Endothelial cell of umbilical vein (primary cell): ENCODE results near the gene DNAJB5. TPM values are rescaled to one million over a fixed set of nuclear protein-coding genes. Genes with fewer than 3 reads are reported as not detected.

Experiments
- BruUV-seq: library from RNA; stranded (reverse); fragments of 400-500 nt; replicated peaks from 2 replicates; lab custom pipeline; 2021; lab: Mats Ljungman, UMichigan
- CTCF ChIA-PET: fragments of 300-600, 350-600 bp; sonication (Branson Sonifier 250); formaldehyde crosslinking; loops from one replicate; lab custom pipeline; 2021; ENCODE audit warnings: antibody characterized with exemption, inconsistent platforms; lab: Charles Lee
- POLR2A ChIA-PET: fragments of 300-600, 350-600 bp; sonication (Branson Sonifier 250); formaldehyde crosslinking; loops from one replicate; lab custom pipeline; 2021; ENCODE audit warnings: antibody characterized with exemption, inconsistent platforms; lab: Charles Lee
- DNase-seq: peaks from one replicate; pipeline ENCODE4 v3.0.0-alpha.2; 2011; ENCODE audit warnings: low read depth, low spot score
- FAIRE-seq: peaks from 2 replicates; lab custom pipeline; 2011; peaks lifted over from hg19 to GRCh38; lab: Jason Lieb, UNC
- H2AFZ ChIP-seq: 2 replicates; pipeline ENCODE4 v1.6.0; 2012; ENCODE audit warnings: low read depth, low read length, control low read depth, inconsistent platforms
- H3K27ac ChIP-seq: 2 replicates; pipeline ENCODE4 v1.5.1; 2011; ENCODE audit warnings: low read depth, mild to moderate bottlenecking, control low read depth, low read length, moderate library complexity; ENCODE audit not compliant: insufficient read depth
- H3K27me3 ChIP-seq, 2 experiments: 2 replicates each; pipeline versions ENCODE4 v1.6.0 to v1.6.1; 2011; ENCODE audit warnings: low read length in 2 of 2, mixed read lengths in 1 of 2; ENCODE audit not compliant: control insufficient read depth in 2 of 2, insufficient read depth in 2 of 2
- H3K36me3 ChIP-seq, 2 experiments: 2 replicates in 1 of 2; 3 replicates in 1 of 2; pipeline ENCODE4 v1.5.1; 2011; ENCODE audit warnings: low read length in 2 of 2, mild to moderate bottlenecking in 1 of 2, moderate library complexity in 1 of 2; ENCODE audit not compliant: control insufficient read depth in 2 of 2, insufficient read depth in 2 of 2; ENCODE audit errors: extremely low read depth in 1 of 2
- H3K4me1 ChIP-seq: 3 replicates; pipeline ENCODE4 v1.5.1; 2011; ENCODE audit warnings: mild to moderate bottlenecking, low read length; ENCODE audit not compliant: control insufficient read depth, insufficient read depth; ENCODE audit errors: extremely low read depth
- H3K4me2 ChIP-seq: 2 replicates; pipeline ENCODE4 v1.6.1; 2011; ENCODE audit warnings: low read length, control low read depth, mixed read lengths; ENCODE audit not compliant: insufficient read depth
- H3K4me3 ChIP-seq, 3 experiments: fragments of 200-600 bp in 1 of 3; sonication (generic), shearing (Covaris generic) in 1 of 3; replicated peaks in 1 of 3; 2 replicates each; pipeline ENCODE4 v1.5.1; 2011 to 2016; ENCODE audit warnings: control low read depth in 3 of 3, low read length in 3 of 3, mild to moderate bottlenecking in 2 of 3, inconsistent platforms in 1 of 3, low read depth in 1 of 3, moderate library complexity in 1 of 3; ENCODE audit not compliant: insufficient read depth in 1 of 3
- H3K79me2 ChIP-seq: 2 replicates; pipeline ENCODE4 v1.6.0; 2012; ENCODE audit warnings: low read length, inconsistent platforms; ENCODE audit not compliant: control insufficient read depth, insufficient read depth
- H3K9ac ChIP-seq: replicated peaks from 2 replicates; pipeline ENCODE3; 2011; ENCODE audit warnings: low read length, control low read depth; ENCODE audit not compliant: insufficient read depth; ENCODE audit errors: extremely low read depth
- H3K9me1 ChIP-seq: replicated peaks from 3 replicates; pipeline ENCODE4 v1.6.0; 2011; ENCODE audit warnings: mild to moderate bottlenecking, low read length; ENCODE audit not compliant: control insufficient read depth, insufficient read depth; ENCODE audit errors: extremely low read depth
- H3K9me3 ChIP-seq: replicated peaks from 2 replicates; pipeline ENCODE4 v1.5.1; 2012; ENCODE audit warnings: low read length, inconsistent platforms; ENCODE audit not compliant: control insufficient read depth, insufficient read depth
- H4K20me1 ChIP-seq: replicated peaks from 2 replicates; pipeline ENCODE3; 2011; ENCODE audit warnings: mild to moderate bottlenecking, low read length; ENCODE audit not compliant: control insufficient read depth, insufficient read depth; ENCODE audit errors: extremely low read depth
- EZH2 ChIP-seq: IDR thresholded peaks from 2 replicates; pipeline ENCODE4 v1.6.1; 2012; ENCODE audit warnings: borderline replicate concordance, low read depth, mild to moderate bottlenecking, moderate library complexity, low read length, inconsistent platforms; ENCODE audit not compliant: severe bottlenecking
- FOS ChIP-seq: IDR thresholded peaks from 2 replicates; pipeline ENCODE4 v1.6.1; 2011; ENCODE audit warnings: mild to moderate bottlenecking, low read length, moderate library complexity, borderline replicate concordance; ENCODE audit not compliant: insufficient read depth
- GATA2 ChIP-seq: IDR thresholded peaks from 2 replicates; pipeline ENCODE4 v1.7.0; 2011; ENCODE audit warnings: low read depth, mild to moderate bottlenecking, moderate library complexity, mixed read lengths, low read length; ENCODE audit not compliant: insufficient read length, insufficient read depth
- JUN ChIP-seq: IDR thresholded peaks from 2 replicates; pipeline ENCODE4 v1.6.1; 2011; ENCODE audit warnings: borderline replicate concordance, low read depth; ENCODE audit not compliant: insufficient read length, insufficient read depth
- MAX ChIP-seq: IDR thresholded peaks from 2 replicates; pipeline ENCODE4 v1.6.1; 2011; ENCODE audit not compliant: insufficient read depth, insufficient read length
- MYC ChIP-seq: IDR thresholded peaks from one replicate; pipeline ENCODE4 v1.6.1; 2011; ENCODE audit warnings: mild to moderate bottlenecking, low read depth, low read length
- POLR2A ChIP-seq: IDR thresholded peaks from 2 replicates; pipeline ENCODE4 v1.6.1; 2012; ENCODE audit warnings: low read depth, mild to moderate bottlenecking, control low read depth, low read length
- POLR2AphosphoS5 ChIP-seq: IDR thresholded peaks from 2 replicates; pipeline ENCODE4 v1.6.1; 2012; ENCODE audit warnings: low read depth, mild to moderate bottlenecking, control low read depth, low read length, moderate library complexity; ENCODE audit not compliant: insufficient read depth
- dilution Hi-C: fragments of 300-500 bp; cut with MboI; formaldehyde crosslinking; loops from one replicate; pipeline ENCODE4 v1.15.0; 2019; ENCODE audit warnings: low sequenced_read_pairs; ENCODE audit not compliant: extremely low pct_ligation_motif_present
- intact Hi-C: fragments of 100-400 bp; cut with micrococcal nuclease; formaldehyde crosslinking; loops from one replicate; pipeline ENCODE4 v1.10.0; 2022
- polyA plus RNA-seq, 4 experiments: library from polyadenylated mRNA; depleted of rRNA in 3 of 4; stranded (reverse) in 3 of 4; unstranded in 1 of 4; fragments of >200 nt; gene quantifications; 2 replicates each; pipeline versions ENCODE4 v1.2.1 to v1.2.3, GENCODE V29; 2011 to 2012; ENCODE audit warnings: missing spikeins in 1 of 4
- total RNA-seq: library from RNA; stranded (reverse); gene quantifications from 2 replicates; pipeline ENCODE4 v1.2.3, GENCODE V29; 2021
- TF ChIP-seq, protein P1 (sequence below), 2 donors: IDR thresholded peaks; 1 replicate in 1 of 2; 2 replicates in 1 of 2; pipeline ENCODE4 v1.5.1; 2011; ENCODE audit warnings: low read length in 2 of 2, mild to moderate bottlenecking in 2 of 2, moderate library complexity in 2 of 2, control low read depth in 1 of 2, inconsistent platforms in 1 of 2, low read depth in 1 of 2; ENCODE audit not compliant: insufficient read depth in 1 of 2; ENCODE audit errors: extremely low read depth in 1 of 2

Gene DNAJB5
- total and polyA plus RNA-seq, 2 donors (not counting 3 experiments of a cell fraction or from before 2014, with no cell fraction given) = 8.6 to 12.8 TPM

DNA sequence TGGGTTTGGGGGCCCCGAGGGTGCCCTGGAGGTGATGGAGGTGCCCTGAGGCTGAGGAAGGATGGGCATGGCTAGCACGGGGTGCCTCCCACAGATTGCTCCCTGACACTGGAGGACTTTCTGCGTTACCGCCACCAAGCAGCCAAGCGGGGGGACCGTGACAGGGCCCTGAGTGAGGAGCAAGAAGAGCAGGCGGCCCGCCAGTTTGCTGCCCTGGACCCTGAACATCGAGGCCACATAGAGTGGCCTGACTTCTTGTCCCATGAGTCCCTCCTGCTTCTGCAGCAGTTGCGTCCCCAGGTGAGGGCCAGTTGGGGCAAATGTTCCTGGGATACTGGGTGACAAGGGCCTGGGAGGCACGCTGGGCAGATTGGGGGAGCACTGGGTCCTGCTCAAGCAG is 13.1 kb upstream of the DNAJB5 start:
- Histone ChIP-seq H3K9ac (no peak overlapping the region), H3K4me2 (no peak overlapping the region), H4K20me1 (no peaks in the 10 kb centered on the region), H3K27ac (no peak overlapping the region), H3K9me1 (no peaks in the 10 kb centered on the region), H3K4me1 (no peaks in the 10 kb centered on the region), H3K36me3 (no peaks in the 10 kb centered on the region), H3K9me3 (no peaks in the 10 kb centered on the region), H3K4me3 (no peak overlapping the region), H3K79me2 (no peaks in the 10 kb centered on the region), H2AFZ (no peak overlapping the region), H3K27me3 (peaks cover 5 to 11% of the 10 kb centered on the region in 2 experiments)
- no TSS peak for BruUV-seq
- POLR2A ChIA-PET = no interaction called here
- no peak for TF ChIP-seq FOS
- no peak for TF ChIP-seq GATA2
- TF ChIP-seq POLR2AphosphoS5 = no peak
- TF ChIP-seq MYC = no peak
- TF ChIP-seq EZH2 = no peak
- DNase-seq (no peak), FAIRE-seq (no peak)
- dilution Hi-C loops (no loop called here), intact Hi-C loops (no loop called here)
- CTCF ChIA-PET = interaction anchor here (1.3 to 1.4 kb wide), 2 partner anchors 9 to 77 kb away, joined by 3 to 5 read pairs; no protein-coding TSS in a partner anchor

GRCh38 chr9:34976992-34977391 is 12.6 kb upstream of the DNAJB5 start:
- intact Hi-C loops (no loop called here), dilution Hi-C loops (no loop called here)
- no peak overlapping the region for H3K4me3 ChIP-seq
- H3K27me3 ChIP-seq = peaks cover 5 to 11% of the 10 kb centered on the region in 2 experiments
- no peak overlapping the region for H3K9ac ChIP-seq
- ChIA-PET CTCF (interaction anchor here (1.4 kb wide), 1 partner anchor 8 kb away, joined by 3 read pairs; no protein-coding TSS in a partner anchor), POLR2A (no interaction called here)
- H3K9me3 ChIP-seq = no peaks in the 10 kb centered on the region
- no peak for DNase-seq
- no peaks in the 10 kb centered on the region for H4K20me1 ChIP-seq
- H3K36me3 ChIP-seq = no peaks in the 10 kb centered on the region
- no peak overlapping the region for H2AFZ ChIP-seq
- no TSS peak for BruUV-seq
- no peak for FAIRE-seq
- no peak overlapping the region for H3K4me2 ChIP-seq
- no peaks in the 10 kb centered on the region for H3K9me1 ChIP-seq
- no peaks in the 10 kb centered on the region for H3K79me2 ChIP-seq
- TF ChIP-seq JUN (no peak), POLR2A (no peak), POLR2AphosphoS5 (no peak), GATA2 (no peak), MYC (no peak), EZH2 (no peak), FOS (no peak), MAX (no peak)
- TF ChIP-seq, protein P1, sequence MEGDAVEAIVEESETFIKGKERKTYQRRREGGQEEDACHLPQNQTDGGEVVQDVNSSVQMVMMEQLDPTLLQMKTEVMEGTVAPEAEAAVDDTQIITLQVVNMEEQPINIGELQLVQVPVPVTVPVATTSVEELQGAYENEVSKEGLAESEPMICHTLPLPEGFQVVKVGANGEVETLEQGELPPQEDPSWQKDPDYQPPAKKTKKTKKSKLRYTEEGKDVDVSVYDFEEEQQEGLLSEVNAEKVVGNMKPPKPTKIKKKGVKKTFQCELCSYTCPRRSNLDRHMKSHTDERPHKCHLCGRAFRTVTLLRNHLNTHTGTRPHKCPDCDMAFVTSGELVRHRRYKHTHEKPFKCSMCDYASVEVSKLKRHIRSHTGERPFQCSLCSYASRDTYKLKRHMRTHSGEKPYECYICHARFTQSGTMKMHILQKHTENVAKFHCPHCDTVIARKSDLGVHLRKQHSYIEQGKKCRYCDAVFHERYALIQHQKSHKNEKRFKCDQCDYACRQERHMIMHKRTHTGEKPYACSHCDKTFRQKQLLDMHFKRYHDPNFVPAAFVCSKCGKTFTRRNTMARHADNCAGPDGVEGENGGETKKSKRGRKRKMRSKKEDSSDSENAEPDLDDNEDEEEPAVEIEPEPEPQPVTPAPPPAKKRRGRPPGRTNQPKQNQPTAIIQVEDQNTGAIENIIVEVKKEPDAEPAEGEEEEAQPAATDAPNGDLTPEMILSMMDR (IDR thresholded peaks at IDR 0.05; ENCODE audit: extremely low read depth in 1 of 2, insufficient read depth in 1 of 2, low read depth in 1 of 2, low read length in 2 of 2) = no peak
- no peaks in the 10 kb centered on the region for H3K4me1 ChIP-seq
- H3K27ac ChIP-seq = no peak overlapping the region
